GM12865 (cell line): ENCODE measurements around the gene PSMG2.

Experiments
- DNase-seq: peaks from one replicate; pipeline ENCODE4 v3.0.0; 2010; ENCODE audit warnings: low read depth
- H3K4me3 ChIP-seq: 2 replicates; pipeline ENCODE4 v1.5.1; 2011; ENCODE audit warnings: mild to moderate bottlenecking, low read depth, low read length, control low read depth
- TF ChIP-seq, protein P1 (sequence below): IDR thresholded peaks from 2 replicates; pipeline ENCODE4 v1.5.1; 2011; ENCODE audit warnings: low read length, control low read depth, low read depth, inconsistent platforms; ENCODE audit not compliant: insufficient read depth; ENCODE audit errors: missing control alignments

The PSMG2 gene

DNA sequence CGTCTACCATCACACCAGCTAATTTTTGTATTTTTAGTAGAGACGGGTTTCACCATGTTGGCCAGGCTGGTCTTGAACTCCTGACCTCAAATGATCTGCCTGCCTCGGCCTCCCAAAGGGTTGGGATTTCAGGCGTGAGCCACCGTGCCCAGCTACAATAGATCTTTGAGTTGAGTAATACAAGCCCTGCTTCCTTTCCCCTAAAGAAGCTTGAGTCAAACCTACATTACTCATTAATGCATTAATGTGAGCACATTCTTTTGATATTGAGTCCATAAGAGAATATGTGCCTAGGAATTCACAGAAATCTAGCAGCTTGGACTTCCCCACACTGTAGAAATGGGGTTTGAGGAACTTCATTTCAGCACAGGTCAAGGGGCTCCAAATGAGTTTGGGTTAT lies 39.6 kb downstream of the PSMG2 start:
- H3K4me3 ChIP-seq = no peak overlapping the region
- TF ChIP-seq, protein P1, sequence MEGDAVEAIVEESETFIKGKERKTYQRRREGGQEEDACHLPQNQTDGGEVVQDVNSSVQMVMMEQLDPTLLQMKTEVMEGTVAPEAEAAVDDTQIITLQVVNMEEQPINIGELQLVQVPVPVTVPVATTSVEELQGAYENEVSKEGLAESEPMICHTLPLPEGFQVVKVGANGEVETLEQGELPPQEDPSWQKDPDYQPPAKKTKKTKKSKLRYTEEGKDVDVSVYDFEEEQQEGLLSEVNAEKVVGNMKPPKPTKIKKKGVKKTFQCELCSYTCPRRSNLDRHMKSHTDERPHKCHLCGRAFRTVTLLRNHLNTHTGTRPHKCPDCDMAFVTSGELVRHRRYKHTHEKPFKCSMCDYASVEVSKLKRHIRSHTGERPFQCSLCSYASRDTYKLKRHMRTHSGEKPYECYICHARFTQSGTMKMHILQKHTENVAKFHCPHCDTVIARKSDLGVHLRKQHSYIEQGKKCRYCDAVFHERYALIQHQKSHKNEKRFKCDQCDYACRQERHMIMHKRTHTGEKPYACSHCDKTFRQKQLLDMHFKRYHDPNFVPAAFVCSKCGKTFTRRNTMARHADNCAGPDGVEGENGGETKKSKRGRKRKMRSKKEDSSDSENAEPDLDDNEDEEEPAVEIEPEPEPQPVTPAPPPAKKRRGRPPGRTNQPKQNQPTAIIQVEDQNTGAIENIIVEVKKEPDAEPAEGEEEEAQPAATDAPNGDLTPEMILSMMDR = no peak
- DNase-seq = no peak

DNA sequence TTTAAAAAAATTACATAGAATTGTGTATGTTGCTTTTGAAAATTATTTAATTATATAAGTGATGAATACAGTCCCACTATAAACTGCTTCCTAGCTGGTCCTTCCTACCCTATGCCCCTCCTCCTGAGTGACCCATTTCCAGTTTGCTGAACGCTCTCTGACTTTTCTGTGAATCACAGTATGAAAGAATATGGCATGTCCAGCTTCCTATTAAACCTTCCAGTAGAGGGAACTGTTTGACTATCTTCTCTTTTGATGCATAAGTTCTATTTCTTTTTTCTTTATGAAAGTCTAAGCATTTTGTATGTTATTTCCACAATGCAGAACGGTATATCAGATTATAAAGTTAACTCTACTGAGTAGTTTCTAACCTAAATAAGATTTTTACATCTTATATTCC lies 41.3 kb downstream of the PSMG2 start:
- H3K4me3 ChIP-seq = no peak overlapping the region
- TF ChIP-seq, protein P1 = peak; percentile 45
- peak; percentile 50 for DNase-seq

DNA sequence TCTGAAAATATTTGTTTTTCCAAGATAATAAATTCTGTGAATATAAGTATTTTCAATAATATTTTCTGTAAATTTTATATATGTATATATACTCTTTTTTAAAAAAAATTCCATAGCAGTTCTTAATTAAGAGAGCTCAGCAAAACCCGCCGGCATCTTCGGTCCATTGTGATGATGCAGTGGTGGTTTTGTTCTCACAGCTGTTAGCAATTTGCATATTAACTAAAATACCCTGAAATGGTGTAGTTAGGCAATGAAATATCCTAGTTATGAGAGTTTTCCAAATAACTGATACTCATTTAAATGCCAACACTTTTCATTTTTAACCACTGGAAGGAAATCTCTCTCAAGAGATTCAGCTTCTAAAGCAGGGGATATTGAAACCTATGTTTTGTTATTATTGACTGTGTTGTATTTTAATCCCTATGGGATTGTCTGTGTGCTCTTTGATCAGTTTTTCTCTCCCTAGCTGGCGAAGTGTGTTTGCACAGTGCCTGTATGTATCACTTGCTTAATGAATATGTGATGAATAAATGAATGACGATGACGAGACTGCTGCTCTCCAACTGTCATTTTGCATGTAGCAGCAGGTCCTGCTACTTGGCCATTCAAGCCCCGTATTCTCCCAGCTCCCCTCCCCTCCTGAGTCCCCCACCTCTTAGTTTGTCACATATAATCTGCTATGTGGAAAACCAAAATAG lies 42.4 kb downstream of the PSMG2 start:
- H3K4me3 ChIP-seq = no peak overlapping the region
- TF ChIP-seq, protein P1 = no peak
- no peak for DNase-seq

DNA sequence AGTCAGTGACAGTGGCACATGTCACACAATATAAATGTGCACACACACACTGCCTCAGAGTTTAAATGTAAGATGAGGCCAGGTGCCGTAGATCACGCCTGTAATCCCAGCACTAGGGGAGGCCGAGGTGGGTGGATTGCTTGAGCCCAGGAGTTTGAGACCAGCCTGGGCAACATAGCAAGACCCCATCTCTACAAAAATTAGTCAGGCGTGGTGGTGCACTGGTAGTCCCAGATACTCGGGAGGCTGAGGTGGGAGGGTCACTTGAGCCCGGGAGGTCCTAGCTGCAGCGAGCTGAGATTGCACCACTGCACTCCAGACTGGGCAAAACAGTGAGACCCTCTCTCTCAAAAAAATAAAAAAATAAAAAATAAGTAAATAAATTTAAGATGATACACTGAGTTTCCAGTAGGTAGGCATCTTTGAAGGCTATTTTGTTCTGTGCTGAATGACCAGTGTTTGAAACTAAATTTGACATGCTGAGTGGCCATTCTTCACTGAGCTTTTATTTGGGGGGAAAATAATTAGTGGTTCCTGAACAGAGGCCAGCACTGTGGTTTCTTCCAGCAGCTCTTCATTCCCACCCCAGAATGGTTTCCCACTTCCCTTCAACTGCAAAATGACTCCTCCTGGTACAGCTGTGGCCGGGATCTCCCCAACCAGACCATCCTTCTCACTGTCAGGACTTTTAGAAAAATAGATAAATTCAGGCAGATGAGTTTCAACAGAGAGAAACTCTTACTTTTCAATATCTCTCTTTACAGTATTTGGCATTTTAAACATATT lies 44.9 kb downstream of the PSMG2 start:
- TF ChIP-seq, protein P1 = no peak
- H3K4me3 ChIP-seq = no peak overlapping the region
- no peak for DNase-seq

DNA sequence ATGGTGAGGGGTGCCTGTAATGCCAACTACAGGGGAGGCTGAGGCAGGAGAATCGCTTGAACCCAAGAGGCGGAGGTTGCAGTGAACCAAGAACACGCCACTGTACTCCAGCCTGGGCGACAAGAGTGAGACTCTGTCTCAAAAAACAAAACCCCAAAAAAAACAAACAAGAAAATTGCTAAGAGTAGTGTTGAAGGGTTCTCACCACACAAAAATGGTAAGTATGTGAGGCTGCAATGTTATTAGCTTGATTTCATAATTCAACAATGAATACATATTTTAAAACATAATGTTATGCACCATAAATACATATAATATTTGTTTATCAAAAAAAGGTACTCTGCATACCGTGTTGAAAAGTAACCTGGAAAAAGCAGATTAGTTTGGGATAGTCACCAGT lies 45.8 kb downstream of the PSMG2 start:
- H3K4me3 ChIP-seq = no peak overlapping the region
- DNase-seq = no peak
- TF ChIP-seq, protein P1 = no peak

DNA sequence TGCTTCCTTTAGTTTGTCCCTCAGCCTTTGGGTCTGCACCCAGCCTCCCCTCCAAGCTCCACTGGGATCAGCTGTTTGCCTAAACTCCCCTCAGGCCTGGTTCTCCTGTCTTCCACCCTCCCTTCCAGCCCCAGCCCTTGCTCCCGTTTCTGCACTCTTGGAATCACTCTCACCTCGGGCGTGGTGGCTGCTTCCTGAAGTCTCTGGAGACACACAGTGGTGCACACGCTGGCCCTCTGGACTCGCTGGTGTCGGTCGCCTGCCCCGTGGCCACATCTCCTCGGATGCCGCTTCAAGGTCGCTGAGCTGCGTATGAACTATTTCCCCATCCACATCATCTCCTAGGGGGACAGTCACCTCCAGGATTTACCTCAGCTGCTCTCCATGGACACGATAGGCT lies 46.3 kb downstream of the PSMG2 start:
- TF ChIP-seq, protein P1 = no peak
- no peak overlapping the region for H3K4me3 ChIP-seq
- no peak for DNase-seq
